ENCODE measurements around the gene SRRM2.

- TF ChIP-seq CTCF (IDR thresholded peaks at IDR 0.05), result no peak
- no peak for TF ChIP-seq REST (IDR thresholded peaks at IDR 0.05; ENCODE audit: insufficient read depth in 1 of 2, low read depth in 2 of 2, low read length in 1 of 2)
Observed at GRCh38 chr16:2787961-2788360, 35.5 kb downstream of the SRRM2 start.

Data from Panc1 (cell line).